Stimulated activated CD4-positive, alpha-beta T cell treated with anti-CD3 and anti-CD28 coated beads, Interleukin-2, amount 100 ng/mL, for 24 hours (primary cell): ENCODE data around the gene DNAH17.
A peak's percentile ranks its signal among the peaks of the same experiment; 100 is the strongest.

Experiments used
- DNase-seq, 2 donors: peaks; one replicate each; pipeline ENCODE4 v3.0.0-alpha.2; 2020

DNAH17 gene

DNA sequence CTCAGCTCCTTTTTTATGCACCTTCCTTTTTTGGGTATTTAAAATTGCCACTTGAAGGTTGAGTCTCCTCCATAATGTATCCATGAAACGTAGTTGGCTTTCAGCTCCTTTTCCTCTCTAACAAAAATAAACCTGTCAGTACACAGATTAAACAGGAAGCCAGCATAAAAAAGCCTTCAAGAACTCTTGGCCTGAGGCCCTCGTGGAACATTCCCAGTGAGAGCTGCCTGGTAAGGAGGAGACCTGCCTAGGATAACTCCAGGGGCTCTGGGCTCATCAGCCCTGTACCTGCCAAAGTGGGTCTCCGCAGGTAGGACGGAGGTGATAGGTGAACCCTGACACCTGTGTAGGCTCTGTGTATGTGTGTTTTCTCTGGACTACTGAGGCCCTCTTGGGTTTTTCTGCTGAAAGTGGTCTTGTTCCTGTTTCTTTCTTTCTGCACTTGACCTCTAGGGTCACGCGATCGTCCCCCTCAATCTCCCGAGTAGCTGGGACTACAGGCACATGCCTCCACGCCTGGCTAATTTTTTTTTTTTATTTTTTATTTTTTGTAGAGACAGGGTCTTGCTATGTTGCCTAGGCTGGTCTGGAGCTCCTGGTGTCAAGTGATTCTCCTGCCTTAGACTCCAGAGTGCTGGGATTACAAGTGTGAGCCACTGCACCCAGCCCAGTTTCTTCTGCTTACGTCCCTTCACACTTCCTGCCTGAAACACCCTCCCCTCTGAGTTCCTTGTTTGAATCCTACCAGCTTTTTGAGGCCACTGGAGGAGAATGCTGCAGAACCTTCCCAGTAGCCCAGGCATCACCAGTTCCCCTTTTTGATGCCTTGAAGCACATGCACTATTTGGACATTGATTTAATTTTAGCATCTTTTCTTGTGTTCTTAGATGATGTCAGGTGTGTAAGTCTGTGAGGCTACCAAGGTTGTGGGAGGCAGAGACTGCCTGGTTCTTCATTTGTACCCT, 188.9 kb downstream of the DNAH17 start:
- DNase-seq, result no peak

DNA sequence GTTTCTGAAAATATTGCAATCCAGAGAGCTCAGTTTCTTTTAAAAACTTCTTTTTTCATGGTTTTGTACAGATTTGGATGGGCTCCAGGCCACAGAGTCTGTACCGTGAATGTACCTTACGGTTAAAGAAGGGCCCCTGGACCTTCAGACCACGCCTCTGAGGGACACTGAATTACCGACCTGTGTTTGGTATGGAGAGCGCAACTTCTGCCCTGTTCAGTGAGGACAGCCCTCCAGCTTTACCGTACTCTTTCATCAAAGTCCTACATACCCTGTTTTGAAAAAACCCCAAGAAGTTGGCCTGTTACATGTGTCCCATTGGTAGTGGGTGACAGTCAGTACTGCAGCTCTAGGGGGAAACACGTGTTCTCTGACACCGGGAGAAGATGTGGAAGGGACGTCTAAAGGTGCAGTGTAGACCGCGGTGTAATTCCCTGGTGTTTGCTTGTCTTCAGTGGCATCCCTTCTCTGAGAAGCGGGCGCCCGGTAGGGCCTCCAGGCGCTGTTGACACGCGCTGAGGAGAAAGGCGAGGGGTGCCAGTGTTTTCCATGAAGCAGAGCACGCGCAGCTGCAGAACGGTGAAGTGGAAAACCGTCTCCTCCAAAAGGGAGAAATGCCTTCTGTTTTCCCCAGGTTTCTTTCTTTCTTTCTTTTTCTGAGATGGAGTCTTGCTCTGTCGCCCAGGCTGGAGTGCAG, 192.6 kb downstream of the DNAH17 start:
- peak in 1 of 2 donors; percentile 20 for DNase-seq

DNA sequence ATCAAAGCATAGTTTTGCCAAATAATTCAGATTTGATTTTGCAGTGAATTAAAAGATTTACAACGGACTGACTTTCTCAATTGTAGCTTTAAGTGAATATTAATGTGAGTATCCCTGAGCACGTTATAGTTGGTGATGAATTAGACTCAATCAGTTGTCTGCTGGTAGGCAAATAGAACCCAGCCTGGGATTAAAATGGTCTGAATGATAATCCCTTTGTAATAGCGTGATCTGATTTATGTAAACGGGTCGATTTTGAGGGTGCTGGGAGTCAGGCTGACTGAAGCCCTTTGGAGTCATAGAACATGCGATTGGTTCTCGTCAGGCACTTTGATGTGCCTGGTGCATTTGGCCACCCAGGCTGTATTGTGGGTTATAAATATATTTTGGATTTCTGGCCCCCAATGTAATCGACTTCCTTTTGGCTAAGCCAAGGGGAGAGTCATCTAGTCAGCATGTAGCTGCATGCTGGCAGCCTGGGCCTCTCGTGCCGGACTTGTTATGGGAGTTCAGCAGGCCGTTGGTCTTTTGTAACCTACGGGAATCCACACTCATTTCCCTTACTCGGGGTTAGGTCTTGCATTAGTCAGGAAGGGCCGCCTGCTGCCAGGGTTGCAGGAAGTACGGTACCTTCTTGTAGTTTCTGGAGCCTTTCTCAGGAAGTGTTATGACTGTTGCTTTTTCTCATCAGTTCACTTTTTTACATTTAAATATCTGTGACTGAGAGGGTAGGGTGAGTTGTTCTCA, 193.3 kb downstream of the DNAH17 start:
- DNase-seq, result peak; percentile 71 to 74

DNA sequence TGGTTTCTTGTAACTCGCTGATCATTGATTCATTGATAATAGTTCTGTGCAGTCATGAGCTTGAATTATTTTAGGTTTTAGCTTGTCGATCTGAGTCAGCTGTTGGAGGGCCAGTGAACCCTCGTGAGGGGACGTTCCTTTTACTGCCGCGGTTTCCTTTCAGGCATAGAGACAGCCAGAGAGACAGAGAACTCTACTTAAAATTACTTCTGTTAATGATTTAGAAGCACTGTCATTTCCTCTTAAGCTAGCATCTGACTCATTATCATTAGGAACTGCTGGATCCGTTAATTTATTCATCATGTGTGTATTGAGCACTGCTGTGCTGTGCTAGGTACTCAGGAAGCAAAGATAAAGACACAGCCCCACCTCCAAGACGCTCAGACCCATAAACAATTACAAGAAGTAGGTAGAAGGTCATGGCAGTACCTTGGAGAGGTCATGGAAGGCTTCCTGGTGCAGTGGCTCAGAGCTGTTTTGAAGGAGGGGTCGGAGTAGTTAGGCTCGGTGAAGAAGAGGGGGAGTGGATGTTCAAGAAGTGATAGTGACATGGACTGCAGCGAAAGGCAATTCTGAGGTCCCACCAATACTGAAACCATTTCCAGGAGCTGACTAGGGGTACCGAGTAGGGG, 195.5 kb downstream of the DNAH17 start:
- peak; percentile 53 to 55 for DNase-seq

DNA sequence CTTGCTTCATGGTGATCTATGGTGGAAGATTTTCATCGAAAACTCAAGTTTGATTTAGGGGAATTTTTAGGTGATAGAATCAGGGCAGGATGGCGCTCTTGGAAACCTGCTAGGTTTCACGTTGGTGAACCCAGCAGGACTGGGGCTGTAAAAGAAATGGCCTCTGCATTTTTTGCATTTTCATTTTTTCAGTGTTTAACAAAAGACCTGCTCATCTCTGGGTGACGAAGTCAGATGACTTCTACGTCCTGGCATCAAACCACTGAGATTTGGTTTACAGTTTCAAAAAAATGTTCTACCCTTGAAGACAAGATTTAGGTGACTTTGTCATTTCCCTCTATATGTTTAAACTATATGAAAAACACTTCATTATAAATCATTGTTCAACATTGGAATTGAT, 196.8 kb downstream of the DNAH17 start:
- no peak for DNase-seq

DNA sequence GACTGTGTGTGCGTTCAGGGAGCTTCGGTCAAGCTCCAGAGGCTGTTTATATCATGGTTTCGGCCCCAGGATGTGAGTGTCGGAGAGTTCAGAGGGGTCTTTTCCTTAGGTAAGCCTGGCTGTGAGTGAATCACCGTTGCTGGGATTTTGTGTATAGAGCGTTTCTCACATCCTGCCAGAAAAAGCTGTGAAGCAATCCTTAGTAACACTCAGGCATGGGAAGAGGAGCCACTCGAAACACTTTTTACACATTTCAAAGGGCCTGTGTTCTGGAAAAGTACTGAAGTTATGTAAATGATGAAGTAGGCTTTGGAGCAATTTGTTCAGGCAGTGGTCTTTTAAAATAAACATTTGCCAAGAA, 198.1 kb downstream of the DNAH17 start:
- DNase-seq, result no peak

DNA sequence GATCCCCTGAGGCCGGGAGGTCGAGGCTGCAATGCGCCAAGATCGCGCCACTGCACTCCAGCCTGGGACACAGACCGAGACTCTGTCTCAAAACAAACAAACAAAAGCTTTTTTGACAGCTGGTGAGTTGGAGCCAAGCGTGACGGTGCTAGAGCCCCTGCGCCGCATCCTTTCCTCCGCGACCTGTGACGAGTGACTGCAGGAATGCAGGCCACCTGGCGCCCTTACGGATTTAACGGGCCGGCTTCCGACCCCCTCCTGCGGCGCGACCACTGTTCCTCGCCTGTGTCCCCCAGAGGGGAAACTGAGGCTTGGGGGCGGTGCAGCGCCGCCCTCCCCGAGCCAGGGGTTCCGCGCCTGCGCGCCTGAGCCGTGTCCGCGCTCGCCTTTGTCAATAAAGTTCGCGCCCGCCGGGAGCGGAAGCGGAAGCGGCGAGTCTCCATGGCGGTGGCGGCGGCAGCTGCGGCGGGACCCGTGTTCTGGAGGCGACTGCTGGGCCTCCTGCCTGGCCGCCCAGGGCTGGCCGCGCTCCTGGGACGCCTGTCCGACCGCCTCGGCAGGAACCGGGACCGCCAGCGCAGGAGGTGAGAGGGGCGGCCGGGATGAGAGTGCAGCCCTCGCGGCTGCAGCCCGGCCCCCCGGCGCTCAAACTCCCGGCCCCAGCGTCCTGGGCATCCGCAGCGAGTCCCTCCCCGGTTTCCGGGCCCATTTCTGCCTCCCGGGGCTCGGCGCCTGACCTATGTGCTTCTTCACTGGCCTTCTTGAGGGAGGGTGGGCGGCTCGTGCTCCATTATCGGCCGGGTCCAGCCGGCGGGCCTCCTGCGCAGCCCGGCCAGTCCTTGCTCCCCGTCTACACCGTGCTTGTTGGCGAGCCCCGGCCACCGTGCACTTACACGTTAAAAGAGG, 198.7 kb downstream of the DNAH17 start, which contains the start of gene PGS1:
Gene PGS1, plus strand, starts transcription at position 425 of the 906 bp plus-strand sequence. Its CDS starts 17 bp downstream, at position 442.
- peak; percentile 84 to 87 for DNase-seq

DNA sequence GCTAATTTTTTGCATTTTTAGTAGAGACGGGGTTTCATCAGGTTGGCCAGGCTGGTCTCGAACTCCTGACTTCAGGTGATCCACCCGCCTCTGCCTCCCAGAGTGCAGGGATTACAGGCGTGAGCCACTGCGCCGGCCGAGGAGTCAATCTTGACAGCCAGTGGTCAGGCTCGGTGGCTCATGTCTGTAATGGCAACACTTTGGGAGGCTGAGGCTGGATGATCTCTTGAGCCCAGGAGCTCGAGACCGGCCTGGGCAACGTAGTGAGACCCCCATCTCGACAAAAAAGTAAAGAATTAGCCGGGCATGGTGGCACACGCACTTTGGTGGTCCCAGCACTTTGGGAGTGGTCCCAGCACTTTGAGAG, 199.4 kb downstream of the DNAH17 start:
- no peak for DNase-seq

DNA sequence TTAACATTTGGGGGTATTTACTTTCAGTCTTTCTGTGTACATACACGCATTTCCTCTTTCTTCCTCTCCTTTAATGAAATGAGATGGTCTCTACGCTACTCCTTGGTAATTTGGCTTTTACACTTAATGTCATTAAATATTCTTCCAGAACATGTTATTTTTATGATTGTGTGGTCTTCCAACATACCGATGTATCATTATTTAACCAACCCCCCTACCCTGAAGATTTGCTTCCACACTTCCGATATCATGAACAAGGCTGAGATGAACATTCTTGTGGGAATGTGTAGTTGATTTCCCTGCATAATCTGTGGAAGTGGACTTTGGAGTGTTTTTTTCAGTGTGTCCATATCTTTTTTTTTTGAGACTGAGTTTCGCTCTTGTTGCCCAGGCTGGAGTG, 201.0 kb downstream of the DNAH17 start:
- DNase-seq, result no peak

DNA sequence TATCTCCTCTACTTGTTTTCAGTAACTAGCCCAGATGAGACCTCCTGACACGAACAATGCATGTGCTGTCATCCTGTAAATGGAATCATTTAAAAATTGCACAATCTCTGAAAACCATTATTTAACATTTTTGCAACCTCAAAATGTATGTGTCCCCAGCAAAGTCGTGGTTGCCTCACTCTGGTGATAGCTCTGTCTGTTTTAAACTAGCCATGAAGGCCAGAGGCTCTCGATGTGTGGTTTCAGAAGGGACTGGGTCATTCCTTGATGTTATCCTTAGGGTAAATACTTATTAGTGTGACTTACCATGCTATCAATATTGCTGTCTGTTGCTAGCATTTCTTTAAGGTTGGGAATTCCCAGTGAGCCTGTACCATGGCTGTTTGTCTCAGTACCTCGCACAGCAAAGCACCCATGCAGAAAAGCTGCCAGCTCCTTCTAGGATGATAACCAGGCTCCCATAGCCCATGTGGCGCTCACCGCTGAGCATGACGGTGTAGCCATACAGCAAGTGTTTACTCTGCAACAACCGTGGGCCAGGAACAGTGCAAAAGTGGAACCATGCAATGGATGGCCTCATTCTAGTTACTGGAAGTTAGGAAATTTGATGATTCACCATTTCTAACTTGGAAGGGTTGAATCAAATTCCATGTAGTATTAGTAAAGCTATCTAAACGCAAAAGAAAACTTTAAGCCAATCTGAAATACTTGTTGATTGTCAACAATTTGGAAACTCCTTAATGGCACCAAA, 201.6 kb downstream of the DNAH17 start:
- no peak for DNase-seq

DNA sequence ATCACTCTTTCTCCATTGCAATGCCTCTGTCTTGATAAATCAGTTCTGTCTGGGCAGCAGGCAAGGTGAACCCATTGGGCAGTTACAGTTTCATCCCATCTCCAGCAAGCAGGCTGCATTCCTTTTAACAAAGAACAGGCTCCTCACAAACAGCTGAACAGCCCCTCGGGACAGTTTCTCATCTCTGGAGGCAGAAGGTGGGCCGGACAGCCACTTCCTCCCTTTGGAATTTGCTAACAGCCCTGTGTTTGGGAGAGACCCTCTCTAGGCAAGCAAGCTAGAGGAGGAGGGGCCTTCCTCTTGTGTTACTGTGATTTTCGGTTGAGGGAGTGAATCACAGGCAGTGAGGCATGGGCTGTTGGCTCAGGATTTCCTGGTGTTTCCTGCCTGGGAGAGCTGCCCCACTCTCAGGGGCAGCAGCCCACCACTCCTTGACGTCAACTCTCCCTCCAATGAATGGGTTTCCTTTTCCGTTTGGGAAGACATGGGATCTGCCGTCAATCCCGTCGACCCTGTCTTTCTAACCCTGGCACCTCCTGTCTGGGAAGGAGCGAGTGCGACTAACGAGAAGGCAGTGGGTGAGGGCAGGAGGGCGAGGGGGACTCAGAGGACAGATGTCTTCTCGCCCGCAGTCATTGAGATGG, 202.4 kb downstream of the DNAH17 start:
- DNase-seq, result no peak

DNA sequence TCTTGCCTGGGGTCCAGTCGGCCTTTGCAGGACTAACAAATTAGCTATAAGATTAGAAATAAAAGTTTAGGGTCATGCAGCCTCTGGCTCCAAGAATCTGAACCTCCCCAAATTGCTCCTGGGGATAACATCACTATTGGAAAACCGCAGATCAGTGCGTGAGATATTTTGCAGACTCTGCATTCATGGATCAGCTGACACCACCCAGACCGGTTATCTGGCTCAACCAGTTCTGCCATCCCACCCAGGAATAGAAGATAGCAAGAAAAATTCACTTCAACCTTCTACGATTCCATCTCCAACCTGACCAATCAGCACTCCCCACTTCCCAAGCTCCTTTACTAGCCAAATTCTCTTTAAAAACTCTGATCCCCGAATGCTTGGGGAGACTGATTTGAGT, 203.0 kb downstream of the DNAH17 start:
- no peak for DNase-seq
